SJSA1 (cell line): Measurements from ENCODE around the gene PDIA4. TPM values are rescaled to one million over a fixed set of nuclear protein-coding genes. Genes with fewer than 3 reads are reported as not detected.
"Not testable (repeated sequence)": the region's sequence is repeated elsewhere in the genome, so short reads cannot be mapped to it uniquely, and the experiment has no call there.

Experiments
- DNase-seq, 2 experiments: peaks; one replicate each; pipeline ENCODE4 v3.0.0-alpha.2; 2015 to 2020; ENCODE audit warnings: low spot score in 2 of 2, low read depth in 1 of 2
- H3K27ac ChIP-seq: fragments of 250-450 bp; sonication (Bioruptor Pico); 2 replicates; pipeline ENCODE4 v1.5.1; 2020; ENCODE audit warnings: mild to moderate bottlenecking, moderate library complexity
- H3K27me3 ChIP-seq: fragments of 250-450 bp; sonication (Bioruptor Pico); replicated peaks from 2 replicates; pipeline ENCODE4 v1.5.1; 2020; ENCODE audit warnings: mild to moderate bottlenecking, moderate library complexity
- H3K36me3 ChIP-seq: fragments of 250-450 bp; sonication (Bioruptor Pico); 2 replicates; pipeline ENCODE4 v1.5.1; 2020; ENCODE audit warnings: mild to moderate bottlenecking
- H3K4me1 ChIP-seq: fragments of 250-450 bp; sonication (Bioruptor Pico); replicated peaks from 2 replicates; pipeline ENCODE4 v1.6.1; 2021; ENCODE audit warnings: mild to moderate bottlenecking
- H3K4me3 ChIP-seq: fragments of 250-450 bp; sonication (Bioruptor Pico); 2 replicates; pipeline ENCODE4 v1.5.1; 2020; ENCODE audit warnings: mild to moderate bottlenecking
- H3K9me3 ChIP-seq: fragments of 250-450 bp; sonication (Bioruptor Pico); replicated peaks from 2 replicates; pipeline ENCODE4 v1.5.1; 2020; ENCODE audit warnings: mild to moderate bottlenecking
- total RNA-seq: library from RNA; depleted of rRNA; stranded (reverse); fragments of >200 nt; shearing (Covaris generic); gene quantifications from 2 replicates; pipeline ENCODE4 v1.2.3, GENCODE V29; 2014

PDIA4 gene
- total RNA-seq, 1 experiment from 2014 or later: 271 TPM

- H3K9me3 ChIP-seq: no peaks in the 10 kb centered on the region
- peaks cover 37% of the 10 kb centered on the region for H3K36me3 ChIP-seq
- H3K27me3 ChIP-seq: no peaks in the 10 kb centered on the region
- H3K4me1 ChIP-seq: peaks cover 9% of the 10 kb centered on the region
- H3K27ac ChIP-seq: no peak overlapping the region
- no peak overlapping the region for H3K4me3 ChIP-seq
- DNase-seq: no peak
Measured at GRCh38 chr7:149022756-149023360, 5.4 kb downstream of the PDIA4 start.

GRCh38 chr7:149021725-149022062 lies 6.6 kb downstream of the PDIA4 start:
- Histone ChIP-seq H3K27ac (no peak overlapping the region), H3K36me3 (peaks cover 37% of the 10 kb centered on the region), H3K27me3 (no peaks in the 10 kb centered on the region), H3K9me3 (no peaks in the 10 kb centered on the region), H3K4me3 (no peak overlapping the region), H3K4me1 (no peaks in the 10 kb centered on the region)
- DNase-seq: no peak

DNA sequence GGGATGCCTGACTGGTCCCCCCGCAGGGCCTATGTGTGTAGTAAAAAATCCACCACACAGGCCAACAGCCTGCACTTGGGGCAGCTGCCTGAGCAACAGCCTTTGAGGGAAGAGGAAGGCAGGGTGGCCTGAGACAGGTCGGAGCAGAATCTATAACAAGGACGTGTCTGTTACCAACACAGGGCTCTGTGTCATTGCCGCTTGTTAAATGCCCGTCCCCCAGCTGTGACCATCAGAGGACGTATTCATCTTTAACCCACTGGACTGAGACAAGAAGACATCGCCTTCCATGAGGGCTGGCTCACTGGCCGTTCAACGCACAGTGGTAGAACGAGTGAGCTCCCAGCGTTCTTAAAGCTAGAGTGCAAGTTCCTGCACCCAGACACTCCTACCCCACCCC lies 7.8 kb downstream of the PDIA4 start:
- Histone ChIP-seq H3K36me3 (peaks cover 45% of the 10 kb centered on the region), H3K27ac (no peak overlapping the region), H3K4me1 (no peaks in the 10 kb centered on the region), H3K9me3 (no peaks in the 10 kb centered on the region), H3K27me3 (no peaks in the 10 kb centered on the region), H3K4me3 (no peak overlapping the region)
- no peak for DNase-seq

DNA sequence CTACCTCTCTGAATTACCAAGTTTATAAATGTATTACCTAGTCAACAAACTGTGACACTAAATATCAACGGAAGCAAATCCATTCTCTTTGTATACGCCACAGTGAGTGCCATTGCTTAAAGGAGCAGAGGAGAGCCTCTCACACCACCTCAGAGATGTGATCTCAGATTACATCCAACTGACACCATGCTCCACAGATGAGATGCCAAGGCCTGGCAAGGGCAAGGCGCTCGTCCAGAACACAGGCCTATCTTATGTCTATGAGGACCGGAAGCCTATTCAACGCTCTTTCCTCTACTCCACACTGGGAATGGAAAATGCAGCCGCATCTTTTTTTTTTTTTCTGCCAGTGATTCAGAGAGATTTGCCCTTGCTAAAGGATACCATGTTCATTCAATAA lies 11.4 kb downstream of the PDIA4 start:
- Histone ChIP-seq H3K36me3 (peaks cover 72% of the 10 kb centered on the region), H3K4me1 (no peaks in the 10 kb centered on the region), H3K27me3 (no peaks in the 10 kb centered on the region), H3K9me3 (no peaks in the 10 kb centered on the region), H3K27ac (no peak overlapping the region), H3K4me3 (no peak overlapping the region)
- DNase-seq: no peak

DNA sequence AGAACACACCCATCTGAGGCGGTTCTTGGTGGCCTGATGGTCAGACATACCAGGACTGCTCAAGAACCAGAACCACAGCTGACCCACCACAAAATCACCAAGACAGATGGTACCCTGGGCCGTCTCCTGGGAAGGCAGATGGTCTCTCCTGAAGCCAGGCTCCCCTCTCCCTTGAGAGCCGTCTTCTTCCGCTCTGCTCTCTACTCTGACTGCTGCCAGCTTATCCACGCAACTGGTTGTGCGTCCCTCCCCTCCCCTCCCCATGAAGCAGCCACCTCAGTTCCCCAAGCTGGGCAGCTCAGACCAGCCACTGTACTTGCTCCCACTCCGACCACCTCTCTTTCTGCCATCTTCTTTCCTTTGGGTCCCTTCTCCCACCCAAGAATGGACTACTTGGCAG lies 14.0 kb downstream of the PDIA4 start:
- H3K4me1 ChIP-seq: no peaks in the 10 kb centered on the region
- no peak overlapping the region for H3K4me3 ChIP-seq
- H3K27ac ChIP-seq: no peak overlapping the region
- H3K9me3 ChIP-seq: no peaks in the 10 kb centered on the region
- H3K36me3 ChIP-seq: peaks cover 79% of the 10 kb centered on the region
- H3K27me3 ChIP-seq: no peaks in the 10 kb centered on the region
- DNase-seq: no peak

- no peaks in the 10 kb centered on the region for H3K9me3 ChIP-seq
- H3K4me3 ChIP-seq: no peak overlapping the region
- H3K27ac ChIP-seq: no peak overlapping the region
- DNase-seq: no peak
- no peaks in the 10 kb centered on the region for H3K27me3 ChIP-seq
- no peaks in the 10 kb centered on the region for H3K4me1 ChIP-seq
- H3K36me3 ChIP-seq: peaks cover 75% of the 10 kb centered on the region
Measured at GRCh38 chr7:149013876-149014275, 14.4 kb downstream of the PDIA4 start.

- not testable (repeated sequence) for H3K4me1 ChIP-seq, H3K27ac ChIP-seq, H3K27me3 ChIP-seq, DNase-seq, H3K4me3 ChIP-seq, H3K9me3 ChIP-seq
- peaks cover 76% of the 10 kb centered on the region for H3K36me3 ChIP-seq
Measured at GRCh38 chr7:149012730-149013129, 15.6 kb downstream of the PDIA4 start.

GRCh38 chr7:149011491-149011890 lies 16.8 kb downstream of the PDIA4 start:
- H3K4me3 ChIP-seq: no peak overlapping the region
- no peak for DNase-seq
- H3K9me3 ChIP-seq: no peaks in the 10 kb centered on the region
- peaks cover 86% of the 10 kb centered on the region for H3K36me3 ChIP-seq
- no peak overlapping the region for H3K27ac ChIP-seq
- no peaks in the 10 kb centered on the region for H3K27me3 ChIP-seq
- H3K4me1 ChIP-seq: no peaks in the 10 kb centered on the region

DNA sequence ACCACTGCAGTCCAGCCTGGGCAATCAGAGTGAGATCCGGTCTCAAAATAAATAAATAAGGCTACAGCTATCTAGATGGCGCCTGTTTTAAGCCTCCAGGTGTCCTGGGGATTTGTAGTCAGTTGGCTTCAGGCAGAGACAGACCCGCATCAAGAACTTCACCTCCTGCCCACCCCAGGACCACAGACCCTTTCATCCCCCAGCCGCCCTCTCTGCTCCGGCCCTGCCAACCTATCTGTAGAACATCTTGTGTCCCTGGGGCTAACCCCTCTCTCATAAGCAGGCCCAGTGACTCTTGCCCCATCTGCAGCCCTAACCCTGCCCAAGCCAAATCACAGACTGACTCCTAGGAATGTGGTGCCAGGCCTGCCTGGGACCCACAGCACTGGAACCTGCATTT lies 17.9 kb downstream of the PDIA4 start:
- no peak for DNase-seq
- H3K27ac ChIP-seq: no peak overlapping the region
- H3K9me3 ChIP-seq: no peaks in the 10 kb centered on the region
- no peaks in the 10 kb centered on the region for H3K27me3 ChIP-seq
- H3K4me1 ChIP-seq: no peaks in the 10 kb centered on the region
- H3K36me3 ChIP-seq: peaks cover 88% of the 10 kb centered on the region
- no peak overlapping the region for H3K4me3 ChIP-seq

- peaks cover 90% of the 10 kb centered on the region for H3K36me3 ChIP-seq
- H3K27ac ChIP-seq: no peak overlapping the region
- DNase-seq: no peak
Measured at GRCh38 chr7:149009527-149009926, 18.8 kb downstream of the PDIA4 start.

GRCh38 chr7:149007611-149008010 lies 20.7 kb downstream of the PDIA4 start:
- no peaks in the 10 kb centered on the region for H3K27me3 ChIP-seq
- DNase-seq: no peak
- H3K27ac ChIP-seq: no peak overlapping the region
- no peaks in the 10 kb centered on the region; the same call in 1 of the 2 replicates for H3K9me3 ChIP-seq
- no peak overlapping the region for H3K4me3 ChIP-seq
- H3K4me1 ChIP-seq: no peaks in the 10 kb centered on the region
- H3K36me3 ChIP-seq: peaks cover 89% of the 10 kb centered on the region

More at GRCh38 chr7:149009527-149009926, 18.8 kb downstream of the PDIA4 start:
- Histone ChIP-seq H3K4me1 (no peaks in the 10 kb centered on the region), H3K27me3 (no peaks in the 10 kb centered on the region), H3K4me3 (no peak overlapping the region), H3K9me3 (no peaks in the 10 kb centered on the region)

- peaks cover 85% of the 10 kb centered on the region for H3K36me3 ChIP-seq
- H3K27ac ChIP-seq: no peak overlapping the region
- no peak overlapping the region for H3K4me3 ChIP-seq
- no peaks in the 10 kb centered on the region for H3K27me3 ChIP-seq
- DNase-seq: no peak
- no peaks in the 10 kb centered on the region for H3K4me1 ChIP-seq
- H3K9me3 ChIP-seq: no peaks in the 10 kb centered on the region; the same call in 1 of the 2 replicates
Measured at GRCh38 chr7:149007146-149007545, 21.2 kb downstream of the PDIA4 start.

- H3K9me3 ChIP-seq: no peaks in the 10 kb centered on the region; the same call in 1 of the 2 replicates
- peaks cover 77% of the 10 kb centered on the region for H3K36me3 ChIP-seq
- DNase-seq: no peak
- no peak overlapping the region for H3K4me3 ChIP-seq
- H3K27me3 ChIP-seq: no peaks in the 10 kb centered on the region
- no peaks in the 10 kb centered on the region for H3K4me1 ChIP-seq
- H3K27ac ChIP-seq: no peak overlapping the region
Measured at GRCh38 chr7:149006345-149006725, 22.0 kb downstream of the PDIA4 start.

DNA sequence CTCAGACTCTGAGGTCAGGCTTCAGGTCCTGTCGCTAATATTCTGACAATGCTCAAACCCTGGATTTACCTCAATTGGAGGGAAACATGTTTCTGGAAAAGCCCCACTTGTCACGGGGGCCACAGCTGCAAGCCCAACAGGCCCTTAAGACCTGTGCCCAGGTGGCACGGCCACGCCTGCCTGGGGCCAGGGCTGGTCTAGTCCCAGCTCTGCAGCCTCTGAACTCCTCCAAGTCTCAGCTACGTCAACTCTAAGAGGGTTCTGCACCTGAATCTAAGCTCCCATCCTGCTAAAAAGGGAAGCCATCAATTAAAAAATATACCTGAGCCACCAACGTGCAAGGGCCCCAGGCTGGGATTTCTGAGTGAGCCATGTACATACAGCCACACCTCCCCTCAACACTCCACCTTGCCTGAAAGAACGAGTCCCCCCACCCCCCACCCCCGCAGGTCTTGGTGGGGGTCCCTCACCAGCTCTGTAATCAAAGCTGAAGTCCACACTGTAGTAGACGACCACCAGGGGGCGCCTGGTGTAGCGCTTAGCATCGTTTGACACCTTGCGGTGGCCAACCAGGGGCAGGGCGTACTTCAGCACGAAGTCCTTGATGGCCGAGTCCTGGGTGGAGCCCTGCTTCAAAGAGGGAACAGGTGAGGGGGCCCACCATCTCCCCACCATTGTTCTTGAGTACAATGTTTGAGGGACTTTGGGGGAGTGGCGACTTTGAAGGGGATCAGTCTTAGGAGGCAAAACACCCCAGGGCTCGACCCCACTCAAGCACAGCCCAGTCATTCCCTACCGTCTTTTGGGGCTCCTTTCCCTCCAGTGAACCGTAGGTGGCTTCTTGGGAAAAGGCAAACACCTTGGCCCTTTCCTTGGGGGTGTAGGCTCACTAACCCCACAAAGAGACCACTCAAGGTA lies 22.6 kb downstream of the PDIA4 start:
- Histone ChIP-seq H3K36me3 (peaks cover 71% of the 10 kb centered on the region), H3K4me1 (no peaks in the 10 kb centered on the region), H3K27me3 (no peaks in the 10 kb centered on the region), H3K27ac (no peak overlapping the region), H3K9me3 (no peaks in the 10 kb centered on the region; the same call in 1 of the 2 replicates), H3K4me3 (no peak overlapping the region)
- peak; percentile 45 to 79 for DNase-seq
